Measurements from ENCODE around the gene PUDP.
"Not testable (repeated sequence)": the region's sequence is repeated elsewhere in the genome, so short reads cannot be mapped to it uniquely, and the experiment has no call there.

Gene PUDP

DNA sequence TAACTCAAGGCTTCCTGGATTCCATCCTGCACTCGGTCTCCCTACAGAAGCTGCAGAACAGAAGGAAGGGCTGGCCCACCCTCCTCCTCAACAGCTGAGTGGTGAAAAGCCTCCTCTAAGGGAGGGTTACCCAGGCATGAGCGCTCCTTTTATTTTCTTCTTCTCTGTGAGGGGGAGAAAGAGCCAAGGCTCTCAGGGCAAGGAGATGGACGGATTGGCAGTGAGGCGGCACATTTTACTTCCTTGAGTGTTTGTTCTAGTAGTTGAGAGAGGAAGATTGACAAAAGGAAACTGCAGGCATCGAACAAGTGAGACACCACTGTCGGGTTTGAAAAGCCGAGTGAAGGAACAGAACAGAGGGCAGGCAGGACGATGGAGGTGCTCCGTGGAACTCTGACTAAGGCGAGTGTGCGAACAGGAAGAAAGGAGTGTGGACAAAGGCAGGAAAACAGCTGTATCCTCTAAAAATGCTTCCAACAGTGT, 38.9 kb downstream of the PUDP start:
- DNase-seq: no peak

GRCh38 chrX:7108030-7108429, 39.9 kb downstream of the PUDP start:
- DNase-seq: no peak

DNA sequence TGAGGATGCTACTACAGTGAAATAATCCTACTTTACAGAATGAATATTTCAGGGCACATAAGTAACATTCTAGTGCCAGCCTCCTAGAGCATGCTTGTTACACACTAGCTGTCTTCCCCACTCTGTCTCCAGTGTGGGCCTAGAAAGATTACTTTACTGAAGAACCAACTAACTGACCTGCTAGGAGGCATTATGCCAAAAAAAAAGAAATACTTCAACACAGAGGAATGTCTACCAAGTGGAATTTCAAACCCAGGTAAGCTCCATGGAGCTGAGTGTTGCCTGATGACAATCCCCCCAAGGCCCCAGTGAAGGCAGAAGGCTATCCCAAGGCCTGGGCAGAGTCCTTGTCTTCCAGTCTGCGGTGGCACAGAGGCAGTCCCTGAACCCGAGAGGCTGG, 41.3 kb downstream of the PUDP start:
- DNase-seq: no peak

GRCh38 chrX:7102119-7102518, 45.8 kb downstream of the PUDP start:
- no peak for DNase-seq

DNA sequence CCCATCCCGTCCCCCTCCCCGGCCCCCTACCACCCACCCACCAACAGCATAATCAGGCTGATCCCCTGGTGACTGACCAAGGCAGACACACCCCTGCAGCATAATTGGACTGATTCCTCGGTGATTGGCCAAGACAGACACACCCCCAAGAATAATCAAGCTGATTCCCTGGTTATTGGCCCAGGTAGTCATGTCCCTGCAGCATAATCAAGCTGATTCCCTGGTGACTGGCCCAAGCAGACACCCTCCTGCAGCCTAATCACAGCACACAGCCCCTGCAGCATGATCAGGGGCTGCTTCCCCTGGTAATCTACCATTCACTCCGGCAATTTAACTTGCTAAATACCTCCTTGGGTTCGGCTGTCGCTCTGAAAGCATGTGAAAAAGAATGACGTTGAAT, 47.9 kb downstream of the PUDP start:
- DNase-seq: no peak

DNA sequence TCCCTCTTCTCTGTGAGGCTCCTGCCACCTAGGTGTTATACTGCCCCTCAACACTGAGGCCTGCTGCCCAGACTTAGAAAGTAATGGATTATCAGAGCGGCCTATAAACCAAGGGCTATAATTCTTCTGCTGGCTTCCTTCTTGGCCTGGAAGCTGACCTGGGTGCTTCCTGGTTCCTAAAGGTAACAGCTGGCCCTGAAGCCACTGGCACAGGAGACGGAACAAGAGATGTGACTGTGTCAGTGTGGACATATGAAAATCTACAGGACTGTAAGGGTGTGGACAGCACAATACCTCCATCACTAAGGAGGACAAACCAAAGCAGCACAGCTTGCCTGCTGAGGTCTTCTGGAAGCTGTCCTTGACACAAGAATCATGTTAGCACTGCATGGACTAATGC, 52.3 kb downstream of the PUDP start:
- DNase-seq: not testable (repeated sequence)

GRCh38 chrX:7093305-7093704, 54.6 kb downstream of the PUDP start:
- no peak for DNase-seq

DNA sequence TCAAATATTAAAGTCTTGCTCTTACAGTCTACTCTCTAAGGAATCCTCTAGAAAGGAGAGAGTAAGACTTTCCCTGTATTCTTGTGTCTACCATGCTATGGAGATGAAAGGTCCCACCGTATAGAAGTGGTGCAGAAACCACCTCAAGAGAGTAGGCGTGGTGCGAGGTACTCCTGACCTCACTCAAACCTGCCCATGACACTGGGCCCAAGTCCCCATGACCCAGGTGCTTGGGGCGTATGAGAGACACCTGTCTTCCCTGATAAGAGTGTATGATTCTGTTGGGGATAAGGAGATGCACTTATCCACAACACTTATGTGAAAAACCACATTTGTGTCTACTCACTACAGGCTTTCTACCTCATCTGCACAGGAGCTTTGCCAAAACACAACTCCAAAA, 55.4 kb downstream of the PUDP start:
- DNase-seq: no peak

DNA sequence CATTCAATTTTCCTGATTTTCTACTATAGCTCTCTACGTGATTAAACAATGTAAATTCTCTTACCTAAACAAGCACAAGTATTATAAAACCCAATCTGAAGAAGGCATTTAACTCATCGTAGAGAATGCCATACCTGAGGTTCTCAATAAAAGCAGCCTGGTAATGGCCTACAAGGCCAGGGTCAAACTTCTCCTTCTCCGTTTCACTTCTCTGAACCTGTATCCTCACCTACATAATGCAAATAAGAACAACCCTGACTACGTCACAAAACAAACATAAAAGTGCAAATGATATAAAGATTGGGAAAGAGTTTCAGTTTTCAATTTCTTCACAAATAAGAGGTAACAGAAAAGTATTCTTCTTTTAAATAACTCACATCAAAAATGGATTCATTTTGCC, 56.0 kb downstream of the PUDP start:
- no peak for DNase-seq

GRCh38 chrX:7090641-7091040, 57.3 kb downstream of the PUDP start:
- DNase-seq: no peak

GRCh38 chrX:7088968-7089615, 58.9 kb downstream of the PUDP start:
- peak; percentile 19 for DNase-seq

DNA sequence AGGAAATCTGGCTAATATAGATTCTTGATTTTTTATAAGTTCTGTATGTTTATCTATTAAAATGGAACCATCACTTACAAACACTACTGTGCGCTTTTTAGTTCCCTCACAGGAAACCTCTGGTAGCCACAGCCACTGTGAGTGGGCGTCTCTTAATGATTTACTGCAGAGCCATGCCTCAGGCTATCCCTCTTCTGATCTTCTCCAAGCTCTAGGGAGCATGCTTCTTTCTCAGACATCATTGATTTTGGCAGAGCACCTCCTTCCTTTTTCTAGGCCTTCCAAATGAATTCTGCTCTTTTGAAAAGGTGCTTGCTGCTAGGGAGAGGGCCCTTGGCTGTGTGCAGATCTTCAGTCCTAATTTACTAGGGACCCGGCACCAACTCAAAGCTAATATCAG, 61.6 kb downstream of the PUDP start:
- DNase-seq: no peak

DNA sequence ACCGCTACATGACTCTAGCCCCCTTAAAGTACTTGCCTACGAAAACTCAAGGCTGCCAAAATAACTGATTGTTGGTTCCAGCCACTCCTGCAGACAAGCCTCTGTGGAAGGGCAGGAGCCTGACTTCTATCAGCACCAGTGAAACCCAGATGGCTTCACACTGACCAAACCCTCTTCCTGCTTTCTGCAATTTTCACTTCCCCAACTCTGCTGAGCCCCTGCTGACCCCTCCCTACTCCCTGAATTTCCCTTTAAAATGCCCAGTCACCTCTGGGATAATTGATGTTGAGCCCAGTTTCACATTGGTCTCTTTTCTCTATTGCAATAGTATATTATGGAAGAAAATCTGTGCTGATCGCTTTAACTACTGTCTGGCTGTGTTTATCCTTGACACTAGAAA, 62.1 kb downstream of the PUDP start:
- DNase-seq: no peak

GRCh38 chrX:7084841-7085240, 63.1 kb downstream of the PUDP start:
- no peak for DNase-seq

GRCh38 chrX:7083468-7084396, 64.2 kb downstream of the PUDP start:
- DNase-seq: peak; percentile 63

DNA sequence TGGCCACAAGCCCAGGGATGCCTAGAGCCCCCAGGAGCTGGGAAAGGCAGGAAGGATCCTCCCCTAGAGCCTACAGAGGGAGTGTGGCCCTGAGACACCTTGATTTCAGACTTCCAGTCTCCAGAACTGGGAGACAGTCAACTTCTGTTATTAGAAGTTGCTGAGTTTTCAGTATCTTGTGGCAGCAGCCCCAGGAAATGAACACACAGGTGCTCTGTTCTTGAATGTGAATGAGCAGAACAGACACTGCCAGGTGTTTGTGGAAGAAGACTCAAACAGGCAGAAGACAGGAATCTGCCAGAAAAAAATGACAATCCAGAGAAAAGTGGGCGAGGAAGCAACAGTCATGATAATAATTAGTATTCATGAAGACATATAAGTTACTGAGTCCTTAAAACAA, 64.9 kb downstream of the PUDP start:
- no peak for DNase-seq

DNA sequence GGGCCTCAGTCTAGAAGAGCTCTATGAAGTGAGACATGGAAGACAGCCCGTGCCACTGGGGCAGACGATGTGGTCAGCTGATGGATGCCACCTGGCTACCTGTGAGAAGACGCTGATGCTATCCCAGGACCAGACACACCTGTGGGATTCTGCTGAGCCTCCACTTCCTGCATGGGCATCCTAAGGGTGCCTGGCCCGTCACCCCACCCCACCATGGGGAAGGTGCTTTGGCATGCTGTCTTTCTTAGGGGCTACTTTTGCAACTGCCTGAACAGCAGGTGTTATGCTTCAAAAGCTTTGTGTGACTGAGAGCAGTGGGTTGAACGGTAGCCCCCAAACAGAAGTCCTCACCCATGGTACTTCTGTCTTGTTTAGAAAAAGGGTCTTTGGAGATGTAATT, 65.4 kb downstream of the PUDP start:
- DNase-seq: no peak

DNA sequence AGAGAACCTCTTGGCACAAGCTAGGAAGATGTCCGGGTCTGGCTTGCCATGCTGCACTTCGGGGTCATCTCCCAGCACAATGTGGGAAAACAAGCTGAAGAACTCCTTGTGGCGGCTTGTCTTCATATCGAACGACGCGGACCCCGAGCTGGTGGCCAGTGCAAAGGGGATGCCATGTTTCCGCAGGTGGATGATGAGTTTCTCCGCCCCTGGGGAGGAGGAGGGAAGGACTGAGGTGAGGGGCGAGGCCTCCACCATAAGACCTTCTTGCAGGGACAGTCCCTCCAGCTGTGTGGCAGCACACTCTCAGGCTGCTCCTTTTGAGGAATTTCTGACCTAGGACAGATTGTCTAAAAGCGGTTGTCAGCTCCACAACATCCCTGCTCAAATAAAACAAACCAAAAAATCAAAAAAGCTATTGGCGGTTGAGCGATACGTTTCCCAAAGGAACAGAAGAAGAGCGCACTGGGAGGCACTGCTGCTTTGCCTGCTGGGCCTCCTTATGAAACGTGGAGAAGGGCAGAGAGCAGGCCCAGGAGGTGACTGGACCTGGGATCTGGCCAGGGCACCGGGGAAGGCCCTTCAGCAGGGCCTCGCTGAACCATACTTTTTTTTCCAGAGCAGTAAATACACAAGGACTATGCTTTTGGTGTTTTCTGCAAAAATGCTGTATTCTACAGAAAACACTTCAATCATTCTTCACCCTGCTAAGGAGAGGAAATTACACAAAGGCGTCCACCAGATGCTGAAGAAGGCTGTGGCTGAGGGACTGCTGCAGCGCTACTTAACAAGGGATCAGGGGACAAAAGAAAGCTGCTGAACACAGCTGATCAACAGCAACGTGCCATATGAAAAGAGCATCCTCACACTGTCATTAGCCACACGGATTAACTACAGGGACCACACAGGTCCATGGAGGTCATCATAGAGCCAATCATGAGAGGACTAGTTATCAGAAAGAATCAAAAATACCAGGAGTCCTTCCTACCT, 70.4 kb downstream of the PUDP start:
- DNase-seq: no peak

- DNase-seq: no peak
Observed at GRCh38 chrX:7076245-7076661, 71.7 kb downstream of the PUDP start.

GRCh38 chrX:7074908-7075204, 73.1 kb downstream of the PUDP start:
- DNase-seq: no peak

- no peak for DNase-seq
Observed at GRCh38 chrX:7074148-7074907, 73.6 kb downstream of the PUDP start.

GRCh38 chrX:7073336-7073735, 74.6 kb downstream of the PUDP start:
- DNase-seq: no peak

Data from CD4-positive, alpha-beta T cell treated with Interleukin-10 for 1 hour (primary cell).